OCI-LY7 (cell line): ENCODE results near the gene DDX42. TPM values are rescaled to one million over a fixed set of nuclear protein-coding genes. Genes with fewer than 3 reads are reported as not detected.

Experiments used
- BruUV-seq: library from RNA; stranded (reverse); fragments of 400-500 nt; replicated peaks from 2 replicates; lab custom pipeline; 2021; lab: Mats Ljungman, UMichigan
- CTCF ChIA-PET: fragments of 300-600 bp; sonication (Branson Sonifier 250); formaldehyde crosslinking; loops from one replicate; lab custom pipeline; 2022; ENCODE audit warnings: antibody characterized with exemption; ENCODE audit not compliant: unreplicated experiment; lab: Charles Lee
- POLR2A ChIA-PET: fragments of 300-600 bp; sonication (Branson Sonifier 250); formaldehyde crosslinking; loops from one replicate; lab custom pipeline; 2022; ENCODE audit warnings: antibody characterized with exemption; lab: Charles Lee
- DNase-seq: peaks from one replicate; pipeline ENCODE4 v3.0.0-alpha.2; 2015; ENCODE audit warnings: low spot score
- H2AFZ ChIP-seq: fragments of 200-600 bp; sonication (generic), shearing (Covaris generic); 2 replicates; pipeline ENCODE4 v1.6.1; 2014; ENCODE audit warnings: mild to moderate bottlenecking, antibody characterized with exemption, low read length, moderate library complexity
- H3K27ac ChIP-seq: fragments of 200-600 bp; sonication (generic); 2 replicates; pipeline ENCODE4 v1.5.1; 2014; ENCODE audit warnings: mixed run types, low read depth, mild to moderate bottlenecking, moderate library complexity, low read length, inconsistent platforms; ENCODE audit not compliant: poor library complexity, severe bottlenecking
- H3K36me3 ChIP-seq: fragments of 200-600 bp; sonication (generic); 2 replicates; pipeline ENCODE4 v1.6.1; 2014; ENCODE audit warnings: mild to moderate bottlenecking, antibody characterized with exemption, low read length, moderate library complexity, mixed read lengths; ENCODE audit not compliant: insufficient read depth
- H3K4me1 ChIP-seq: fragments of 200-600 bp; sonication (generic); 2 replicates; pipeline ENCODE4 v1.5.1; 2014; ENCODE audit warnings: mild to moderate bottlenecking, low read length; ENCODE audit not compliant: insufficient read depth, poor library complexity, severe bottlenecking
- H3K4me2 ChIP-seq: fragments of 200-600 bp; sonication (generic); 2 replicates; pipeline ENCODE4 v1.6.1; 2014; ENCODE audit warnings: mild to moderate bottlenecking, low read length
- H3K4me3 ChIP-seq: fragments of 200-600 bp; sonication (generic); 2 replicates; pipeline ENCODE4 v1.5.1; 2014; ENCODE audit warnings: mild to moderate bottlenecking, low read depth, low read length; ENCODE audit not compliant: poor library complexity, severe bottlenecking
- H3K79me2 ChIP-seq: fragments of 200-600 bp; sonication (generic); 2 replicates; pipeline ENCODE4 v1.6.1; 2016; ENCODE audit warnings: low read depth, mild to moderate bottlenecking, low read length, moderate library complexity, mixed read lengths; ENCODE audit not compliant: insufficient read depth
- H3K9me2 ChIP-seq: fragments of 200-600 bp; sonication (generic); 2 replicates; pipeline ENCODE4 v1.6.1; 2016; ENCODE audit warnings: mild to moderate bottlenecking, low read length, mixed read lengths; ENCODE audit not compliant: insufficient read depth
- H3K9me3 ChIP-seq: fragments of 200-600 bp; sonication (generic); 2 replicates; pipeline ENCODE4 v1.6.1; 2014; ENCODE audit warnings: mild to moderate bottlenecking, mixed run types, low read length, mixed read lengths
- H4K20me1 ChIP-seq: fragments of 200-600 bp; sonication (generic); 2 replicates; pipeline ENCODE4 v1.6.1; 2014; ENCODE audit warnings: mild to moderate bottlenecking, antibody characterized with exemption, low read length, moderate library complexity, mixed read lengths; ENCODE audit not compliant: insufficient read depth
- CTCF ChIP-seq: fragments of 200-600 bp; sonication (generic); conservative IDR thresholded peaks from 2 replicates; pipeline ENCODE4 v1.5.1; 2014; ENCODE audit warnings: mild to moderate bottlenecking, antibody characterized with exemption, low read length, moderate library complexity, mixed read lengths
- EZH2phosphoT487 ChIP-seq: fragments of 200-600 bp; sonication (generic); IDR thresholded peaks from 2 replicates; pipeline ENCODE4 v1.6.1; 2018; ENCODE audit warnings: low read depth, borderline replicate concordance, mild to moderate bottlenecking, mixed run types, antibody characterized with exemption, low read length, moderate library complexity, mixed read lengths
- intact Hi-C: fragments of 100-400 bp; cut with micrococcal nuclease; formaldehyde crosslinking; loops from one replicate; pipeline ENCODE4 v1.10.0; 2022; ENCODE audit not compliant: unreplicated experiment
- total RNA-seq, 2 experiments: library from RNA; depleted of rRNA in 1 of 2; stranded (reverse); fragments of >200 nt in 1 of 2; shearing (Covaris generic) in 1 of 2; gene quantifications; 2 replicates each; pipeline ENCODE4 v1.2.3, GENCODE V29; 2014 to 2022

The DDX42 gene
- total RNA-seq, 2 experiments from 2014 or later, result 85.1 to 145 TPM

GRCh38 chr17:63775420-63775819, 1.4 kb downstream of the DDX42 start:
- POLR2A ChIA-PET, result interaction anchor here (0.8 to 2.0 kb wide), 6 partner anchors 8 to 77 kb away, joined by 3 to 5 read pairs (median 4); no protein-coding TSS in a partner anchor
- Histone ChIP-seq H3K4me1 (peaks cover 28% of the 10 kb centered on the region), H3K4me2 (peak overlapping the region; percentile 80), H3K9me2 (no peaks in the 10 kb centered on the region), H4K20me1 (peaks cover 39% of the 10 kb centered on the region), H3K27ac (peak overlapping the region; percentile 93), H3K9me3 (no peaks in the 10 kb centered on the region), H3K79me2 (peaks cover 92% of the 10 kb centered on the region), H2AFZ (no peak overlapping the region), H3K36me3 (peaks cover 72% of the 10 kb centered on the region), H3K4me3 (peak overlapping the region; percentile 90)
- CTCF ChIA-PET, result no interaction called here
- intact Hi-C loops, result loop anchor here (10.0 kb wide), 2 partner anchors 151 to 221 kb away; partner anchors contain the start of genes DCAF7 and MAP3K3
- no TSS peak for BruUV-seq
- DNase-seq, result no peak
- TF ChIP-seq CTCF (no peak), EZH2phosphoT487 (no peak)

- H3K36me3 ChIP-seq, result peaks cover 96% of the 10 kb centered on the region
- BruUV-seq, result no TSS peak
- no peaks in the 10 kb centered on the region for H3K9me3 ChIP-seq
These were observed 6.5 kb downstream of the DDX42 start for GRCh38 chr17:63780507-63780906.

More at GRCh38 chr17:63780507-63780906, 6.5 kb downstream of the DDX42 start:
- H3K4me1 ChIP-seq, result peaks cover 15% of the 10 kb centered on the region
- ChIA-PET CTCF (no interaction called here), POLR2A (interaction anchor here (0.6 to 1.3 kb wide), 3 partner anchors 80 to 328 kb away, joined by 3 to 4 read pairs (median 4); no protein-coding TSS in a partner anchor)
- TF ChIP-seq CTCF, result no peak
- no peak for TF ChIP-seq EZH2phosphoT487
- intact Hi-C loops, result no loop called here
- no peaks in the 10 kb centered on the region for H3K9me2 ChIP-seq
- peaks cover 98% of the 10 kb centered on the region for H3K79me2 ChIP-seq
- H3K4me3 ChIP-seq, result no peak overlapping the region
- peaks cover 54% of the 10 kb centered on the region for H4K20me1 ChIP-seq
- DNase-seq, result no peak
- no peak overlapping the region for H3K27ac ChIP-seq
- H2AFZ ChIP-seq, result no peak overlapping the region
- no peak overlapping the region for H3K4me2 ChIP-seq
